ENCODE measurements around the gene SNRPD3. TPM values are rescaled to one million over a fixed set of nuclear protein-coding genes. Genes with fewer than 3 reads are reported as not detected.
"Not testable (repeated sequence)": the region's sequence is repeated elsewhere in the genome, so short reads cannot be mapped to it uniquely, and the experiment has no call there.

SNRPD3 gene
- total RNA-seq, 1 donor from 2014 or later = 51.5 TPM

GRCh38 chr22:24530968-24531367 lies 24.8 kb upstream of the SNRPD3 start:
- not testable (repeated sequence) for DNase-seq (ENCODE audit: low spot score)

GRCh38 chr22:24532075-24532474 lies 23.7 kb upstream of the SNRPD3 start:
- DNase-seq (ENCODE audit: low spot score) = no peak

DNA sequence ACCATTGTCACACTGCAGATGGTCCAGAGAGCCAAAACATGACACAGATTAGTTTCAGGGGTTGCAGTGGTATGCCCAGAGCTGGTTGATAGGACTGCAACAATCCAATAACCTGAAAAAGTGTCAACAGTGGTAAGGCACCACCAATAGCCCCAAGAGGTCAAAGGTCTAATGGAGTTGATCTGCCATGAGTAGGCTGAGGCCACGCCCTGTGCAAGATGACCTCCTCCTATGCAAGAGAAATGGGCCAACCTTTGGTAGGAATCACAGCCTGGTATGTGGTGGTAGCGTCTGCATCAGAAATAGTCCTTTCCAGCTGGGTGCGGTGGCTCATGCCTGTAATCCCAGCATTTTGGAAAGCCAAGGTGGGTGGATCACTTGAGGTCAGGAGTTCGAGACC lies 20.5 kb upstream of the SNRPD3 start:
- DNase-seq (ENCODE audit: low spot score) = no peak

- DNase-seq (ENCODE audit: low spot score) = no peak
Observed at GRCh38 chr22:24536089-24536488, 19.7 kb upstream of the SNRPD3 start.

- no peak for DNase-seq (ENCODE audit: low spot score)
Observed at GRCh38 chr22:24540470-24540869, 15.3 kb upstream of the SNRPD3 start.

DNA sequence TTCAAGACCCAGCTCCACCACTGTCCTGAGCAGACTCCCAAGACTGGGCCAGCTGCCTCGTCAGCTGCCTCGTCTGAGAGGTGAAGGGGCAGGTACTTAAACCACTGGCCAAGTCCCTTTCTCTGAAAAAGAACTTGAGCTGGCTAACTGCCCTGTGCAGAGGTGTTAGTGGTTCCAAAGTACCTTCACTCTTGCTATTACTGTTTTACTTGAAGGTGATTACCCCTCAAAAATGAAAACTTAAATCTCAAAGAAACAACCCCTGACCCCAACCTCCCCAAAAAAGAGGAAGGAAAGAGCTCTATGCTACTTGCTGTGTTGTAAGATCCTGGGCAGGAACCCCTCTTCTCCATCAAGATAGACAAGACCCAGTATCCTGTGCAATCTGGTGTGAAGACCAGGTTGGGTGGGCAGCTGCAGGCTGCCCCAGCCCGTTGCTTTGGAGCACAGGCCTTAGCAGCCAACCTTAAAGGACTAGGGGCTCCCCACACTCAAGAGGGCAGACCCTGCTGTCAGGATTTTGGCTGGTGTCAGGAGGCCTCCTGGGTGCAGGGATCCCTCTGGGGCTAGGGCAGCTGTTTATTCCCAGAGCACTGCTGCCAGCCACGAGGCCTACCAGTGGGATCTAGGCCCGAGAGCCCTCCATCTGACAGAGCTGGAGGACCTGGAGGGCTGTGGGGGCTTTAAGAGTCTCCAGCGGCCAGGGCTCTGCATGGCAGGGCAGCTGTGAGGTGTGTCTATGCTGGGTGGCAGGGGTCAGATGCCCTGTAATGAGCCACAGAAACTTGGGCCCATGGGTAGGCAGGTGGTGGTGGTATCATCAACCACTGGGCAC lies 13.9 kb upstream of the SNRPD3 start:
- DNase-seq (ENCODE audit: low spot score) = no peak

DNA sequence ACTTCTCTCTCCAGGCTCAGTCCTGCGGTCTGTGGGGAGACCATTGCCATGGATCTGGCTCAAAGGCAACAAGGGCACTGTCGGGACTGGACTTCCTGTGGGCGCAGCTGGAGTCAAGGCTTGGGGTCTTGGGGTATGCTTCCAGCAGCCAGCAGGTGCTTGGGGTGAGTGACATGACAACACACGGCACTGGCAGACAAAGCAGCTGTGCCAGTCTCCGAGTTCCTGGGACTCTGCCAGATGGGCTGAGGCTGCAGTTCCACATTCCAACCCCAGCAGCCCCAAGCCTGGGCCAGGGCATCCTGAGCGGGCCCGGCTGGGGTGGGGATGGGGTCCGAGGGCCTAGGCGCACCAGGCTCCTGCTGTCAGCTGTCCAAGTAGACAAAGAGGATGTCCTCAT lies 13.2 kb upstream of the SNRPD3 start:
- DNase-seq (ENCODE audit: low spot score) = no peak

- no peak for DNase-seq (ENCODE audit: low spot score)
Observed at GRCh38 chr22:24543185-24543601, 12.6 kb upstream of the SNRPD3 start.

DNA sequence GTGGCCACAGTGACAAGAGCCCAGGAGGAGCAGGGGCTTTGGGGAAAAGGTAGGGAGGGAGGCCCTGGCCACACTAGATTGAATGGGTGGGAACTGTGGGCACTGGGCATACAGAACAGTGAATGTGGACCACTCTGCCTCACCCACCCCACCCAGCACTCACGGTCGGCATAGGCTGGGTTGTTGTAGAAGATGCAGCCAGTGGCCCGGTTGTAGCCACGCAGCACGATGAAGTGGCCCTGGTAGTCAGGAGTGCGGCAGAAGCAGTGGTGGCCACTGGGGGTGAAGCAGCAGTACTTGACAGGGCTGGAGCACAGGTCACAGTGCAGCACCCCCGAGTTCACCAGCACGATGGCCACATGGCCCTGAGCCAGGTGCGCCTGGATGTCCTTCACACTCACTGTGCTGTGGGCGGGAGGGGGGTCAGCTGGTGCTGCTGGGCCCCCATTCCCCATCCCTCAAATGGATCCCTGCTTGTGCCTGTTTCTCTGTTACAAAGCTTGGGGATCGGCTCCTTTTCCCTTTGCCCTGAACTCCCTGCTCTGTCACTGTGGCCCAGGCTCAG lies 12.0 kb upstream of the SNRPD3 start:
- no peak for DNase-seq (ENCODE audit: low spot score)

DNA sequence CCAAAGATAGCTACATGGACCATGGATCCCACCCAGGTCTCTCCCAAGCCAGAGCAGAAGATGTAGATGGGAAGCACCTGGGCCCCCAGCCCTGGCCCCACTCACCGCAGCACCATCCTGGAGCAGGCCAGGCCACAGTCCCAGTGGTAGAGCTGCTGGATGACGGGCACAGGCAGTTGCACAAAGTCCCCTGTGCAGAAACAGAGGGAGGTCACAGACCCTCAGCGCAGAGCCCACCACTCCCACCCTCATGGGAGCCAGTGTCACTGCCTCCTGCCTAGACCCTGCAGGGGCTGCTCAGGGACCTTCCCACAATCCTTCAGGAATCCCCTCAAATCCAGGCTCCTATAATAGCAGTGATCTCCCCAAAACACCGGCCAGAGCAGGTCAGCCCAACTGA lies 7.0 kb upstream of the SNRPD3 start:
- DNase-seq (ENCODE audit: low spot score) = no peak

DNA sequence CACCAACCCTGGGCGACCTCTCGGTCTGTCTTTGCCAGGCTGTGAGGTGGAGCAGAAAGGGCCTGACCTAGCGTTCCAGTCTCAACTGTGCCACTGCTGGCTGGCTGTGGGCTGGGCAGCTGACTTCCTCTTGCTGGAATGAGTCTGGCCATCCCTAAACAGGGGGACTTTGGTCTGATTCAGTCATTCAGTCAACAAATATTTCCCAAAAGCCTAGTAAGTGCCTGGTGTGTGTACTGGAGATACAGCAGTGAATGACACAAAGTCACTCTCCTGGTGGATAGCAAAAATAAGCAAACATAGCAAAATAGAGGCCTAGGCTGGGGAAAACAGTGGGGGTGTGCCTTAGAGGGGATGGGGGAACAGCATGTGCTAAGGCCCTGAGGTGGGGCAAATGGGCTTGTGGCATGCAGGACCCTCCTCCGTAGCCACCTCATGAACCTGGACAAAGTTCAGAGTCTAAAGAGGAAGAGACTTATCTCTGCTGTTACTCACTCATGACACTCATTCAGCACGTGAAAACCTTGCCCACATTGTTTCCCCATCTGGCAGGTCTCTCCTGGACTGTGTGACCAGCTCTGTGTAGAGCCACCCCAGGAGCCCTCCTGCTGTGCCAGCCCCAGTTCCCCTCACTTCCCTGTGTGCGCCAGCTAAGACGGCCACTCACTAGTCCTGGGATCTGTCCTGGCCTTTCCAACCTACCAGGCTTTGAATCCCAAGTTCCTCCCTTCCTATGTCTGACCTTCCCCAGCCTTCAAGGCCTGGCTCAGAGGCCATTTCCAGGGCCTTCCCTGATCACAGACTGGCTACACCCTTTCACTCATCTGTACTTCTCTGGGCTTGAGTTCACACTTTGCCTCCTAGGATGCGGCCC lies 5.5 kb upstream of the SNRPD3 start:
- DNase-seq (ENCODE audit: low spot score) = no peak

GRCh38 chr22:24550902-24551435 lies 4.8 kb upstream of the SNRPD3 start:
- no peak for DNase-seq (ENCODE audit: low spot score)

DNA sequence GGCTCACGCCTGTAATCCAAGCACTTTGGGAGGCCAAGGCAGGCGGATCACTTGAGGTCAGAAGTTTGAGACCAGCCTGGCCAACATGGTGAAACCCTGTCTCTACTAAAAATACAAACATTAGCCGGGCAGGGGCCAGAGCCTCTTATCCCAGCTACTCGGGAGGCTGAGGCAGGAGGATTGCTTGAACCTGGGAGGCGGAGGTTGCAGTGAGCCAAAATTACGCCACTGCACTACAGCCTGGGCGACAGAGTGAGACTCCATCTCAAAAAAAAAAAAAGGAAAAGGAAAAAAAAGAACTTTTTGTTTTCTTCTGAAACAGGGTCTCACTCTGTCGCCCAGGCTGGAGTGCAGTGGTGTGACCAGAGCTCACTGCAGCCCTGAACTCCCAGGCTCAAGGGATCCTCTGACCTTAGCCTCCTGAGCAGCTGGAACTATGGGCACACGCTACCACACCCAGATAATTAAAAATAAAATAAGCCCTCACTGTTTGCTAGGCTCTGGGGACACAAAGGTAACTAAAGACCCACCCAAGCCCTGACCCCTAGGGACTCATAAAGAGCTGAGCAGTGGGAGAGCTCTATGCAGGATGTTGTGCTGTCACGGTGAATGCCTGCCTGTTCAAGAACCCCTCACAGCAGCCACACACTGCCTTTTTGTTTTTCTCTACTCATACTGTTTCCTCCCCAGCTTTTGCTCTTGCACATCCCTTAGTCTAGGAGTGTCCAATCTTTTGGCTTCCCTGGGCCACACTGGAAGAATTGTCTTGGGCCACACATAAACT lies 3.1 kb upstream of the SNRPD3 start:
- DNase-seq (ENCODE audit: low spot score) = not testable (repeated sequence)

- no peak for DNase-seq (ENCODE audit: low spot score)
Observed at GRCh38 chr22:24553597-24554312, 2.0 kb upstream of the SNRPD3 start.

DNA sequence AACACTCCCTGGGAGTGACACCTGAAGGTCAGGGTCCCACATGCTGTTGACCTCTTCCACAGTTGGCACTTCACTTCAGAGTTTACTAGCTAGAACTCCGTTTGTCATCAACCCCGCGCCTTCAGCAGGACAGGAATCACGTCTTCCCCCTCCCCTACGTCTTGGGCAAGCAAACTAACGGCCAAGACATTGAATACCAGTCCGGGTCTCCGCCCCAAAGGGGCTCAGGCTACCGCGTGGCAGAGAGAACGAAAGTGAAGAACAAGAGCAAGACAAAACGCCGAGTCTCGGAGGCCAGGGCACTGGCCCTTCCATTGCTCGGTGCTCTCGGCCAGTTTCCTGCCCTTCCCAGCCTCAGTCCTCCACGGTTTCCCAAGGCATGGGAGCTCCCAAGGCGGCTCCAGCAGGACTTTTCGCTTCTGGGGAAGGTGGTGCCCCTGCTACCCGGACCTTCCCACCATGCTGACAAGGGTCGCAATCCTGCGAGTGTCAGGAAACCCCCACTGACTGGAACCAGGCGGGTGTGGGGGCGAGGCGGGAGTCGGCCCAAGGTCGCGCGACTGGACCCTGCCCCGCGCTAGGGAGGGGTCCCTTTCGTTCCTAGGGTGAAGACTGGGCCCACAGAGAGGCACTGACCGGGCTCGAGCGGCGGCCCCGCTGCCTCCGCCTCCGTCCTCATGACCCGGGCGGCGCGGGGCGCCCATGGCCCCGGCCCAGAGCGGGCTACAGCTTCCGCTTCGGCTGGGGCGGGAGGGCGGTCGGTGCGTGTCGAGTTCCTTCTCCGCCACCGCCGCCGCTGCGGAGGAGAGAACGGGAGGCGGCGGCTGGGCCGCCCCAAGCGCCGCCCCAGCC lies 1.3 kb upstream of the SNRPD3 start, which contains the start of gene GUCD1:
Gene GUCD1, minus strand, starts transcription at position 826 of the 852 bp plus-strand sequence. Its CDS starts 147 bp downstream, at position 679.
- DNase-seq (ENCODE audit: low spot score) = no peak

DNA sequence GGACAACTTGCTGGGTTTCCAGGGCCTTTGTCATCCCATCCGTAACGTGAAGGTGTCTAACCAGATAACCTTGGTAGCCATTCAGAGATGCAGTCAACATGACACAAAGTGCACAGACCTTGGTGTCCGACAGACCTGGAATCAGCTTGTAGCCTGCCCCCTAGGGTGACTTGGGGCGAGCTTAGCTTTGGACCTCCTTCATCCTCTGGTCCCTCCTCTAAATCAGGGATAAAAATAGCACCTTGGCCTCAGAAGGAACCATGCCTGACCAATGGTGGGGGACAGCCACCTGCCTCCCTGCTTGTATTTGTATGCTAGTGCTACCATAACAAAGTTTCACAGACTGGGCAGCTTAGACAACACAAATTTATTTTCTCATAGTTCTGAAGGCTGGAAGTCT lies 3.7 kb downstream of the SNRPD3 start:
- DNase-seq (ENCODE audit: low spot score) = no peak

DNA sequence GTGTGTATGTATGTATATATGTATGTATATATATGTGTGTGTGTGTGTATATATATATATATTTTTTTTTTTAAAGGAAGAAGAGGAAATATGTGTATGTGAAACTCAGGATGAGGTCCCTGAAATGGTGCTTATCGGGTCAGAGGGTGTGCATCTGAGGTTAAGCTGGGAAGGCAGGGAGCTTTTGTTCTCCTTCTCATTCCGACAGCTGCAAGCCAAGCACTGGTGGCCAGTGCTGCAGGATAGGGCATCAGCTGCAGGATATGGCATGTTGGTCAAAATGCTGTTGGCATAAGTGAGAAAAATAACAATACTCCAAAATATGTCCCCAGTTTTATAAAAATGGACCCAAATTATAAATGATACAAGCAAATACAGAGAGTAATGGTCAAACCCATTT lies 7.4 kb downstream of the SNRPD3 start:
- DNase-seq (ENCODE audit: low spot score) = no peak

GRCh38 chr22:24564376-24565058 lies 8.7 kb downstream of the SNRPD3 start:
- no peak for DNase-seq (ENCODE audit: low spot score)

- no peak for DNase-seq (ENCODE audit: low spot score)
Observed at GRCh38 chr22:24565077-24565476, 9.3 kb downstream of the SNRPD3 start.
